Thoracic aorta (tissue), 2 donors: Measurements from ENCODE around the gene FCMR. TPM values are rescaled to one million over a fixed set of nuclear protein-coding genes. Genes with fewer than 3 reads are reported as not detected.
"Not testable (repeated sequence)": the region's sequence is repeated elsewhere in the genome, so short reads cannot be mapped to it uniquely, and the experiment has no call there.

Source experiments
- ATAC-seq: fragments of 150-250 bp; one replicate; pipeline ENCODE4 v1.8.0; 2017; ENCODE audit warnings: low read depth; ENCODE audit not compliant: insufficient number of reproducible peaks, low FRiP score
- DNase-seq: peaks from one replicate; pipeline ENCODE4 v3.0.0-alpha.2; 2020; ENCODE audit warnings: low spot score
- H3K27ac ChIP-seq, 2 donors: fragments of 200-600 bp; sonication (generic); 1 replicate in 1 of 2; 2 replicates in 1 of 2; pipeline ENCODE4 v1.5.1; 2016; ENCODE audit warnings: mild to moderate bottlenecking in 2 of 2, moderate library complexity in 2 of 2
- H3K27me3 ChIP-seq: fragments of 200-600 bp; sonication (generic); replicated peaks from 2 replicates; pipeline ENCODE4 v1.6.0; 2016; ENCODE audit warnings: mild to moderate bottlenecking; ENCODE audit not compliant: insufficient read depth
- H3K36me3 ChIP-seq: fragments of 200-600 bp; sonication (generic); one replicate; pipeline ENCODE4 v1.5.1; 2016
- H3K4me1 ChIP-seq, 2 donors: fragments of 200-600 bp; sonication (generic); 1 replicate in 1 of 2; 2 replicates in 1 of 2; pipeline versions ENCODE4 v1.5.1 to v1.6.0; 2016; ENCODE audit warnings: low read depth in 2 of 2, mild to moderate bottlenecking in 1 of 2; ENCODE audit not compliant: control insufficient read depth in 1 of 2
- H3K4me3 ChIP-seq: fragments of 200-600 bp; sonication (generic); 2 replicates; pipeline ENCODE4 v1.5.1; 2016; ENCODE audit warnings: mild to moderate bottlenecking
- H3K9me3 ChIP-seq: fragments of 200-600 bp; sonication (generic); 2 replicates; pipeline ENCODE4 v1.5.1; 2016
- CTCF ChIP-seq: fragments of 200-600 bp; sonication (generic); IDR thresholded peaks from one replicate; pipeline ENCODE4 v1.5.1; 2019; ENCODE audit warnings: antibody characterized with exemption
- total RNA-seq, 2 donors: library from RNA; depleted of rRNA; stranded (reverse); fragments of >200 nt; gene quantifications; one replicate each; pipeline versions ENCODE4 v1.1.0 to v1.2.3, GENCODE V29; 2016

FCMR gene
- total RNA-seq, 2 donors from 2014 or later = 5.4 TPM; not detected in 1

GRCh38 chr1:206859082-206859521, 62.6 kb downstream of the FCMR start:
- DNase-seq (no peak), ATAC-seq (no peak)
- Histone ChIP-seq H3K36me3 (no peaks in the 10 kb centered on the region), H3K4me3 (peak overlapping the region; percentile 16), H3K27me3 (no peaks in the 10 kb centered on the region), H3K9me3 (no peaks in the 10 kb centered on the region), H3K27ac (no peak overlapping the region), H3K4me1 (no peaks in the 10 kb centered on the region)
- TF ChIP-seq CTCF = no peak

DNA sequence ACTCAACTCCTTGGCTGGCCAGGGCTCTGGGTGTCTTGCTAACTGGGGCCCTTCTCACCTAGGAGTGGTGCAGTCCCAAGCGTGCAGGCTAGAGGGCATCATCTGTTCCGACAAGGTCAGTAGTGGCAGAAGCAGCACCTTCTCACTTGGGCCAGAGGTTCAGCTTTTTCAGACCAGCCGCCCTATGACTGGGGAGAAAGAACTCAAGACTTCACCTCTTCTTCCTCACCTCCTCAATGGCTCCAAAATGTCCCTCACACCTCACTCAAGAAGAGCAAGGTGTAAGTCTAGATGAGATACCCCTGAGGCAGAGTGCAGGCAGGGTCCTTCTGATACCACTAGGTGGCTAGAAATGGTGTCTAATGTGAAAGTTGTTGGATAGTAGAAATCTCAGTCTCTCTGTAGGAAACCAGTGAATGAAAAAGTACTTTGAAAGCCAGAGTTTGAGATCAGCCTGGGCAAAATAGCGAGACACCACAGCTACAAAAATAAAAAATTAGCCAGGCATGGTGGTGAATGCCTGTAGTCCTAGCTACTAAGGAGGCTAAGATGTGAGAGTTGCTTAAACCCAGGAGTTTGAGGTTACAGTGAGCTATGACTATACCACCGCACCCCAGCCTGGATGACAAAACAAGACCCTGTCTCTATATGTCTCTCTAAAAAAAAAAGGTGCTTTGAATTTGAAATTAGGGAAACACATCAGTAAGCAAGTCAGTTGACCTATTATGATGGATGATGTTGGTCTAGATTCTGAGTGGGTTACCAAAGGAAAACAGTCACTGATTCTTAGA, 64.9 kb downstream of the FCMR start:
- no peaks in the 10 kb centered on the region for H3K36me3 ChIP-seq
- ATAC-seq (no peak), DNase-seq (no peak)
- no peak overlapping the region for H3K27ac ChIP-seq
- H3K27me3 ChIP-seq = no peaks in the 10 kb centered on the region
- H3K9me3 ChIP-seq = no peaks in the 10 kb centered on the region
- TF ChIP-seq CTCF = no peak
- no peak overlapping the region for H3K4me3 ChIP-seq
- H3K4me1 ChIP-seq = no peaks in the 10 kb centered on the region

DNA sequence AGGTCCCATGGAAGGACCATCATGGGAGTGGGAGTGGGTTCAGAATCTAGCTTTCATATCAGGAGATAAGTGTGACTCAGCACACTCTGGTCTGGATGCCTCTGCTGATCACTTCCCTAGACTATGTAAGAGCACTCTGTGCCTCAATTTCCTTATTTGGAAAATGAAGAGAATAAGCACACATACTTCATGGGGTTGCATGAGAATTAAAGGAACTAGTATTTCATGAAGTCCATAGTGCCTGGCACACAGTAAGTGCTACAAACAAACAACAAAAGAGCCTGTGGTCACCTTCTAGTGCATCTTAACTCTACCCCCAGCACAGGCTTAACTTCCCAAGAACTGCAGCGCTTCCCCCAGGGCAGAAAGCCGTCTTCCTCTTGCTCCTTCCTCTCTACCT, 65.9 kb downstream of the FCMR start:
- Histone ChIP-seq H3K9me3 (no peaks in the 10 kb centered on the region), H3K36me3 (no peaks in the 10 kb centered on the region), H3K27me3 (no peaks in the 10 kb centered on the region), H3K4me1 (no peaks in the 10 kb centered on the region), H3K4me3 (no peak overlapping the region), H3K27ac (no peak overlapping the region)
- ATAC-seq = no peak
- no peak for DNase-seq
- no peak for TF ChIP-seq CTCF

- H3K4me1 ChIP-seq = no peaks in the 10 kb centered on the region
- H3K4me3 ChIP-seq = no peak overlapping the region
- DNase-seq = no peak
- no peaks in the 10 kb centered on the region for H3K9me3 ChIP-seq
- ATAC-seq = no peak
- H3K27me3 ChIP-seq = no peaks in the 10 kb centered on the region
- TF ChIP-seq CTCF = no peak
- H3K36me3 ChIP-seq = no peaks in the 10 kb centered on the region
- H3K27ac ChIP-seq = no peak overlapping the region
These were observed 67.2 kb downstream of the FCMR start for GRCh38 chr1:206854401-206855129.

GRCh38 chr1:206853696-206854095, 68.0 kb downstream of the FCMR start:
- not testable (repeated sequence) for ATAC-seq, H3K36me3 ChIP-seq, H3K27ac ChIP-seq, H3K9me3 ChIP-seq, DNase-seq, H3K27me3 ChIP-seq, H3K4me3 ChIP-seq, H3K4me1 ChIP-seq

Other genes starting within 250 kb of the FCMR start
- gene MAPKAPK2, start 237.0 kb downstream of the FCMR start, total RNA-seq = 10 to 100 TPM; 80.7 to 89.2 TPM
- not detected for gene IL19, start 151.2 kb downstream of the FCMR start, total RNA-seq
- 10 to 100 TPM; 19.8 to 40.9 TPM for gene IL10, start 149.4 kb downstream of the FCMR start, total RNA-seq
- not detected for gene IL20, start 56.3 kb downstream of the FCMR start, total RNA-seq
- not detected for gene IL24, start 24.5 kb downstream of the FCMR start, total RNA-seq
- 1 to 10 TPM in 1 of 2 donors, not detected in 1; 7.7 TPM for gene PIGR, start 24.5 kb upstream of the FCMR start, total RNA-seq
- gene FCAMR, start 48.5 kb upstream of the FCMR start, total RNA-seq = not detected
- gene C1orf116, start 110.8 kb upstream of the FCMR start, total RNA-seq = 1 to 10 TPM in 1 of 2 donors, under 1 TPM in 1; 0.14 to 1.3 TPM
- gene YOD1, start 129.3 kb upstream of the FCMR start, total RNA-seq = 1 to 10 TPM; 3.8 to 8.4 TPM
- gene PFKFB2, start 131.3 kb upstream of the FCMR start, total RNA-seq = 1 to 10 TPM; 6.4 to 8.5 TPM
- gene C4BPB, start 166.9 kb upstream of the FCMR start, total RNA-seq = 1 to 10 TPM in 1 of 2 donors, under 1 TPM in 1; 0.54 to 3.7 TPM
- gene C4BPA, start 182.3 kb upstream of the FCMR start, total RNA-seq = under 1 TPM in 1 of 2 donors, not detected in 1; 0.71 TPM